Naive thymus-derived CD4-positive, alpha-beta T cell (primary cell): ENCODE data around the gene AEBP1. TPM values are rescaled to one million over a fixed set of nuclear protein-coding genes. Genes with fewer than 3 reads are reported as not detected.

Source experiments
- ATAC-seq: fragments of 150-1000 bp; cut with Tn5 transposase; 2 replicates; pipeline ENCODE4 v1.10.0; 2021; ENCODE audit warnings: mild to moderate bottlenecking, moderate library complexity
- CTCF ChIA-PET: fragments of 350-600 bp; sonication (Branson Sonifier 250); formaldehyde crosslinking; loops from one replicate; lab custom pipeline; 2021; ENCODE audit warnings: antibody characterized with exemption; lab: Charles Lee
- POLR2A ChIA-PET: fragments of 350-600 bp; sonication (Branson Sonifier 250); formaldehyde crosslinking; loops from one replicate; lab custom pipeline; 2021; ENCODE audit warnings: antibody characterized with exemption, inconsistent platforms; lab: Charles Lee
- DNase-seq, 9 donors: peaks; one replicate each; pipeline versions ENCODE4 v3.0.0 to v3.0.0-alpha.2; 2020 to 2022; ENCODE audit warnings: mixed read lengths in 1 of 9
- H3K27ac ChIP-seq: one replicate; pipeline ENCODE4 v1.7.0; 2013; ENCODE audit warnings: mild to moderate bottlenecking, low read depth, low read length, moderate library complexity
- H3K27me3 ChIP-seq, 2 donors: one replicate each; pipeline ENCODE4 v1.7.0; 2013; ENCODE audit warnings: low read length in 2 of 2, mild to moderate bottlenecking in 2 of 2, moderate library complexity in 2 of 2; ENCODE audit not compliant: control insufficient read depth in 2 of 2, insufficient read depth in 2 of 2
- H3K36me3 ChIP-seq, 3 experiments: 1 replicate in 2 of 3; 2 replicates in 1 of 3; pipeline ENCODE4 v1.7.0; 2013; ENCODE audit warnings: low read length in 3 of 3, mild to moderate bottlenecking in 3 of 3, moderate library complexity in 1 of 3; ENCODE audit not compliant: insufficient read depth in 3 of 3, control insufficient read depth in 2 of 3
- H3K4me1 ChIP-seq, 2 donors: one replicate each; pipeline ENCODE4 v1.7.0; 2013; ENCODE audit warnings: low read length in 2 of 2, mild to moderate bottlenecking in 2 of 2, moderate library complexity in 1 of 2; ENCODE audit not compliant: control insufficient read depth in 2 of 2, insufficient read depth in 2 of 2
- H3K4me3 ChIP-seq: 2 replicates; pipeline ENCODE4 v1.7.0; 2013; ENCODE audit warnings: mild to moderate bottlenecking, low read length
- H3K9me3 ChIP-seq, 3 experiments: 1 replicate in 2 of 3; 2 replicates in 1 of 3; pipeline ENCODE4 v1.7.0; 2013; ENCODE audit warnings: low read length in 3 of 3; ENCODE audit not compliant: control insufficient read depth in 2 of 3
- H3K27ac Mint-ChIP-seq, 9 donors: one replicate each; pipeline ENCODE4 v1.8.0; 2020 to 2022; ENCODE audit warnings: mixed read lengths in 9 of 9, mild to moderate bottlenecking in 8 of 9, moderate library complexity in 5 of 9, inconsistent platforms in 2 of 9
- H3K27me3 Mint-ChIP-seq, 5 donors: one replicate each; pipeline ENCODE4 v1.8.0; 2021 to 2022; ENCODE audit warnings: mixed read lengths in 5 of 5, mild to moderate bottlenecking in 1 of 5
- H3K36me3 Mint-ChIP-seq, 5 donors: one replicate each; pipeline ENCODE4 v1.8.0; 2020 to 2022; ENCODE audit warnings: mixed read lengths in 5 of 5, mild to moderate bottlenecking in 3 of 5, inconsistent platforms in 1 of 5
- H3K4me1 Mint-ChIP-seq, 7 donors: one replicate each; pipeline ENCODE4 v1.8.0; 2020 to 2022; ENCODE audit warnings: mixed read lengths in 7 of 7, mild to moderate bottlenecking in 3 of 7, inconsistent platforms in 1 of 7
- H3K4me3 Mint-ChIP-seq, 10 donors: one replicate each; pipeline ENCODE4 v1.8.0; 2020 to 2022; ENCODE audit warnings: mild to moderate bottlenecking in 10 of 10, mixed read lengths in 10 of 10, moderate library complexity in 6 of 10, inconsistent platforms in 2 of 10
- H3K9me3 Mint-ChIP-seq, 11 donors: one replicate each; pipeline ENCODE4 v1.8.0; 2020 to 2022; ENCODE audit warnings: mixed read lengths in 11 of 11, mild to moderate bottlenecking in 4 of 11, inconsistent platforms in 1 of 11, moderate library complexity in 1 of 11
- intact Hi-C, 2 donors: fragments of 100-400 bp; cut with micrococcal nuclease; formaldehyde crosslinking; loops; one replicate each; pipeline ENCODE4 v1.15.1; 2023
- polyA plus RNA-seq, 2 donors: library from polyadenylated mRNA; unstranded; fragments of 300-500 nt; fragmentation: Illumina TruSeq; gene quantifications; one replicate each; pipeline ENCODE4 v1.2.3, GENCODE V29; 2021
- total RNA-seq, 6 experiments: library from RNA in 5 of 6; stranded (reverse) in 5 of 6; gene quantifications; 1 replicate in 5 of 6; 2 replicates in 1 of 6; pipeline ENCODE4 v1.2.3 and lab custom pipeline; 2021 to 2026

AEBP1 gene
- total and polyA plus RNA-seq, 7 experiments from 2014 or later: 3.0 to 33.1 (median 13.5) TPM

GRCh38 chr7:44117801-44118429 is 13.8 kb downstream of the AEBP1 start:
- Histone ChIP-seq H3K27ac (no peak overlapping the region), H3K4me3 (no peak overlapping the region), H3K4me1 (peaks cover 8% of the 10 kb centered on the region in 2 donors), H3K27me3 (no peaks in the 10 kb centered on the region), H3K36me3 (peaks cover 0 to 70% (median 6%) of the 10 kb centered on the region in 3 experiments), H3K9me3 (no peaks in the 10 kb centered on the region)
- intact Hi-C loops: no loop called here
- ChIA-PET POLR2A (interaction anchor here (0.8 kb wide), 1 partner anchor 34 kb away, joined by 3 read pairs; no protein-coding TSS in a partner anchor), CTCF (no interaction called here)
- peak overlapping the region in 1 of 9 donors; percentile 62 for H3K27ac Mint-ChIP-seq
- no peaks in the 10 kb centered on the region for H3K9me3 Mint-ChIP-seq
- no peaks in the 10 kb centered on the region for H3K27me3 Mint-ChIP-seq
- H3K4me1 Mint-ChIP-seq: peaks cover 17 to 36% (median 32%) of the 10 kb centered on the region in 7 donors
- H3K4me3 Mint-ChIP-seq: no peak overlapping the region
- DNase-seq: no peak
- H3K36me3 Mint-ChIP-seq: peaks cover 0 to 42% (median 10%) of the 10 kb centered on the region in 5 donors
- ATAC-seq: no peak

- peaks cover 8 to 9% of the 10 kb centered on the region in 2 donors for H3K4me1 ChIP-seq
- intact Hi-C loops: loop anchor here (5.0 kb wide), 2 partner anchors 452 to 462 kb away; partner anchors contain the start of genes DDX56 (in 1 of the 2) and TMED4 (in 1 of the 2)
- H3K4me1 Mint-ChIP-seq: peaks cover 21 to 43% (median 39%) of the 10 kb centered on the region in 7 donors
- no peaks in the 10 kb centered on the region for H3K9me3 ChIP-seq
- no peaks in the 10 kb centered on the region for H3K9me3 Mint-ChIP-seq
- peak overlapping the region in 2 of 10 donors; percentile 34 to 36 for H3K4me3 Mint-ChIP-seq
- H3K4me3 ChIP-seq: no peak overlapping the region
- ATAC-seq (no peak), DNase-seq (no peak)
- ChIA-PET CTCF (no interaction called here), POLR2A (interaction anchor here (0.6 kb wide), 1 partner anchor 96 kb away, joined by 3 read pairs; no protein-coding TSS in a partner anchor)
- H3K27me3 ChIP-seq: no peaks in the 10 kb centered on the region
- H3K36me3 ChIP-seq: peaks cover 0 to 51% (median 6%) of the 10 kb centered on the region in 3 experiments
- peaks cover 0 to 3% (median 0%) of the 10 kb centered on the region in 5 donors for H3K27me3 Mint-ChIP-seq
- peaks cover 0 to 25% (median 10%) of the 10 kb centered on the region in 5 donors for H3K36me3 Mint-ChIP-seq
- no peak overlapping the region for H3K27ac ChIP-seq
- H3K27ac Mint-ChIP-seq: peak overlapping the region in 5 of 9 donors; percentile 15 to 66 (median 51)
Observed at GRCh38 chr7:44119829-44120380, 15.8 kb downstream of the AEBP1 start.

- Mint-ChIP-seq H3K36me3 (peaks cover 0 to 21% (median 10%) of the 10 kb centered on the region in 5 donors), H3K9me3 (no peaks in the 10 kb centered on the region), H3K27me3 (peaks cover 0 to 8% (median 0%) of the 10 kb centered on the region in 5 donors), H3K4me3 (peak overlapping the region in 2 of 10 donors; percentile 34 to 36), H3K4me1 (peaks cover 21 to 43% (median 39%) of the 10 kb centered on the region in 7 donors), H3K27ac (peak overlapping the region in 5 of 9 donors; percentile 23 to 66 (median 57))
- CTCF ChIA-PET: no interaction called here
- ATAC-seq (no peak), DNase-seq (no peak)
- Histone ChIP-seq H3K36me3 (peaks cover 0 to 47% (median 6%) of the 10 kb centered on the region in 3 experiments), H3K27ac (no peak overlapping the region), H3K27me3 (no peaks in the 10 kb centered on the region), H3K4me1 (peaks cover 8 to 9% of the 10 kb centered on the region in 2 donors), H3K4me3 (no peak overlapping the region), H3K9me3 (no peaks in the 10 kb centered on the region)
- POLR2A ChIA-PET: interaction anchor here (0.6 kb wide), 1 partner anchor 97 kb away, joined by 3 read pairs; no protein-coding TSS in a partner anchor
- intact Hi-C loops: loop anchor here (5.0 kb wide), 2 partner anchors 452 to 462 kb away; partner anchors contain the start of genes DDX56 (in 1 of the 2) and TMED4 (in 1 of the 2)
Observed at GRCh38 chr7:44120395-44120794, 16.2 kb downstream of the AEBP1 start.

GRCh38 chr7:44121761-44122420 is 17.7 kb downstream of the AEBP1 start:
- peaks cover 0 to 32% (median 0%) of the 10 kb centered on the region in 3 experiments for H3K36me3 ChIP-seq
- peaks cover 8 to 9% of the 10 kb centered on the region in 2 donors for H3K4me1 ChIP-seq
- ATAC-seq: no peak
- Mint-ChIP-seq H3K36me3 (peaks cover 0 to 21% (median 10%) of the 10 kb centered on the region in 5 donors), H3K27me3 (peaks cover 0 to 17% (median 0%) of the 10 kb centered on the region in 5 donors), H3K9me3 (no peaks in the 10 kb centered on the region), H3K4me1 (peaks cover 21 to 43% (median 39%) of the 10 kb centered on the region in 7 donors), H3K27ac (peak overlapping the region in 3 of 9 donors; percentile 43 to 93 (median 86)), H3K4me3 (peak overlapping the region in 6 of 10 donors; percentile 82 to 97 (median 94))
- ChIA-PET CTCF (no interaction called here), POLR2A (interaction anchor here (0.8 to 2.5 kb wide), 4 partner anchors 17 to 74 kb away, joined by 3 to 8 read pairs (median 3); no protein-coding TSS in a partner anchor)
- H3K27me3 ChIP-seq: no peaks in the 10 kb centered on the region
- no peak overlapping the region for H3K27ac ChIP-seq
- no peak overlapping the region for H3K4me3 ChIP-seq
- intact Hi-C loops: loop anchor here (2.0 to 5.0 kb wide), 4 partner anchors 17 to 460 kb away; partner anchors contain the start of genes AEBP1 (in 1 of the 2), DDX56 (in 1 of the 2), TMED4 (in 1 of the 2) and YKT6 (in 1 of the 2)
- no peak for DNase-seq
- no peaks in the 10 kb centered on the region for H3K9me3 ChIP-seq

- H3K27ac Mint-ChIP-seq: peak overlapping the region in 8 of 9 donors; percentile 53 to 93 (median 86)
- Histone ChIP-seq H3K27me3 (no peaks in the 10 kb centered on the region), H3K4me3 (peak overlapping the region; percentile 89), H3K9me3 (no peaks in the 10 kb centered on the region), H3K27ac (peak overlapping the region; percentile 74), H3K36me3 (peaks cover 0 to 25% (median 0%) of the 10 kb centered on the region in 3 experiments), H3K4me1 (peaks cover 8 to 9% of the 10 kb centered on the region in 2 donors)
- intact Hi-C loops: loop anchor here (2.0 to 5.0 kb wide), 4 partner anchors 18 to 460 kb away; partner anchors contain the start of genes AEBP1 (in 1 of the 2), DDX56 (in 1 of the 2), TMED4 (in 1 of the 2) and YKT6 (in 1 of the 2)
- peaks cover 0 to 20% (median 0%) of the 10 kb centered on the region in 5 donors for H3K27me3 Mint-ChIP-seq
- ATAC-seq (no peak), DNase-seq (no peak)
- no peaks in the 10 kb centered on the region for H3K9me3 Mint-ChIP-seq
- peaks cover 18 to 43% (median 39%) of the 10 kb centered on the region in 7 donors for H3K4me1 Mint-ChIP-seq
- ChIA-PET POLR2A (interaction anchor here (0.6 to 2.5 kb wide), 8 partner anchors 18 to 80 kb away, joined by 3 to 8 read pairs (median 4); partner anchors contain the start of gene DBNL), CTCF (no interaction called here)
- H3K36me3 Mint-ChIP-seq: peaks cover 0 to 21% (median 10%) of the 10 kb centered on the region in 5 donors
- H3K4me3 Mint-ChIP-seq: peak overlapping the region; percentile 82 to 97 (median 93)
Observed at GRCh38 chr7:44122529-44122928, 18.4 kb downstream of the AEBP1 start.
